Forelimb muscle (tissue), 1 donor: ENCODE measurements around the gene IPO4. TPM values are rescaled to one million over a fixed set of nuclear protein-coding genes. Genes with fewer than 3 reads are reported as not detected.

Experiments
- DNase-seq: peaks from one replicate; pipeline ENCODE4 v3.0.0-alpha.2; 2013; ENCODE audit warnings: low read depth
- polyA plus RNA-seq: library from polyadenylated mRNA; unstranded; fragments of 120-200 nt; gene quantifications from one replicate; pipeline ENCODE4 v1.2.1, GENCODE V29; 2013; ENCODE audit not compliant: insufficient read length

Gene IPO4
- polyA plus RNA-seq, 1 donor = 26.4 TPM

GRCh38 chr14:24147761-24148428 is 40.7 kb downstream of the IPO4 start:
- DNase-seq = no peak

GRCh38 chr14:24146978-24147760 is 41.4 kb downstream of the IPO4 start, which contains the start of gene RNF31:
Gene RNF31, plus strand, starts transcription at chr14:24147498. Its CDS starts 201 bp downstream, at chr14:24147699.
- peak; percentile 97 for DNase-seq

GRCh38 chr14:24146453-24146977 is 42.1 kb downstream of the IPO4 start, which contains the start of gene PSME2:
Gene PSME2, minus strand, starts transcription at chr14:24146610. Its CDS starts 29 bp downstream, at chr14:24146581.
- peak; percentile 74 for DNase-seq

- DNase-seq = no peak
Observed at GRCh38 chr14:24145690-24146452, 42.7 kb downstream of the IPO4 start.

GRCh38 chr14:24145219-24145618 is 43.4 kb downstream of the IPO4 start:
- DNase-seq = no peak

GRCh38 chr14:24144451-24144850 is 44.2 kb downstream of the IPO4 start:
- DNase-seq = no peak

GRCh38 chr14:24143511-24143910 is 45.1 kb downstream of the IPO4 start:
- DNase-seq = no peak

- peak; percentile 97 for DNase-seq
Observed at GRCh38 chr14:24141097-24141880, 47.3 kb downstream of the IPO4 start, which contains the start of gene EMC9. Gene EMC9, minus strand, starts transcription at chr14:24141591. Its CDS starts 287 bp downstream, at chr14:24141304.

GRCh38 chr14:24139272-24139934 is 49.2 kb downstream of the IPO4 start:
- no peak for DNase-seq

GRCh38 chr14:24138396-24139271 is 50.0 kb downstream of the IPO4 start:
- no peak for DNase-seq

GRCh38 chr14:24137529-24138395 is 50.9 kb downstream of the IPO4 start:
- DNase-seq = no peak

GRCh38 chr14:24136684-24137528 is 51.7 kb downstream of the IPO4 start:
- no peak for DNase-seq

- DNase-seq = peak; percentile 43
Observed at GRCh38 chr14:24135834-24136683, 52.6 kb downstream of the IPO4 start, which contains the start of gene PSME1. Gene PSME1, plus strand, starts transcription at chr14:24136194. Its CDS starts 69 bp downstream, at chr14:24136263.

GRCh38 chr14:24135584-24135833 is 53.1 kb downstream of the IPO4 start:
- no peak for DNase-seq

- DNase-seq = no peak
Observed at GRCh38 chr14:24133735-24134134, 54.9 kb downstream of the IPO4 start.

GRCh38 chr14:24132976-24133375 is 55.6 kb downstream of the IPO4 start:
- no peak for DNase-seq
